PC-9 (cell line): ENCODE results near the gene WWC2. TPM values are rescaled to one million over a fixed set of nuclear protein-coding genes. Genes with fewer than 3 reads are reported as not detected.
A peak's percentile ranks its signal among the peaks of the same experiment; 100 is the strongest.

ENCODE experiments used
- BruUV-seq: library from RNA; stranded (reverse); fragments of 400-500 nt; replicated peaks from 2 replicates; lab custom pipeline; 2021; lab: Mats Ljungman, UMichigan
- CTCF ChIA-PET: fragments of 300-600 bp; sonication (Branson Sonifier 250); formaldehyde crosslinking; loops from one replicate; lab custom pipeline; 2022; ENCODE audit warnings: antibody characterized with exemption; lab: Charles Lee
- POLR2A ChIA-PET: fragments of 300-600 bp; sonication (Branson Sonifier 250); formaldehyde crosslinking; loops from one replicate; lab custom pipeline; 2022; ENCODE audit warnings: antibody characterized with exemption; ENCODE audit not compliant: unreplicated experiment; lab: Charles Lee
- DNase-seq, 2 experiments: peaks; one replicate each; pipeline versions ENCODE4 v3.0.0 to v3.0.0-alpha.2; 2015 to 2022; ENCODE audit warnings: mixed read lengths in 1 of 2
- H2AFZ ChIP-seq: fragments of 200-600 bp; sonication (generic); 2 replicates; pipeline ENCODE4 v1.8.1; 2017; ENCODE audit warnings: antibody characterized with exemption
- H3F3A ChIP-seq: fragments of 200-600 bp; sonication (generic); 2 replicates; pipeline ENCODE4 v1.8.1; 2017; ENCODE audit warnings: antibody characterized with exemption, mild to moderate bottlenecking, low read depth; ENCODE audit not compliant: insufficient read depth
- H3K27ac ChIP-seq: fragments of 200-600 bp; sonication (generic); 2 replicates; pipeline ENCODE4 v1.6.1; 2016; ENCODE audit warnings: mixed run types
- H3K27me3 ChIP-seq: fragments of 200-600 bp; sonication (generic); 2 replicates; pipeline ENCODE4 v1.6.1; 2016; ENCODE audit warnings: low read depth, mixed run types; ENCODE audit not compliant: insufficient read depth
- H3K36me3 ChIP-seq: fragments of 200-600 bp; sonication (generic); 2 replicates; pipeline ENCODE4 v1.6.1; 2016; ENCODE audit warnings: low read depth, mixed run types
- H3K4me1 ChIP-seq: fragments of 200-600 bp; sonication (generic); replicated peaks from 2 replicates; pipeline ENCODE4 v1.6.1; 2016; ENCODE audit warnings: mixed run types; ENCODE audit not compliant: insufficient read depth
- H3K4me2 ChIP-seq: fragments of 200-600 bp; sonication (generic); 2 replicates; pipeline ENCODE4 v1.6.1; 2017; ENCODE audit warnings: mixed run types
- H3K4me3 ChIP-seq: fragments of 200-600 bp; sonication (generic); 2 replicates; pipeline ENCODE4 v1.6.1; 2016; ENCODE audit warnings: mixed run types
- H3K79me2 ChIP-seq: fragments of 200-600 bp; sonication (generic); 2 replicates; pipeline ENCODE4 v1.6.1; 2017; ENCODE audit warnings: low read depth, mixed run types
- H3K9me2 ChIP-seq: fragments of 200-600 bp; sonication (generic); 2 replicates; pipeline ENCODE4 v1.8.1; 2017; ENCODE audit warnings: mild to moderate bottlenecking; ENCODE audit not compliant: insufficient read depth
- H3K9me3 ChIP-seq: fragments of 200-600 bp; sonication (generic); 2 replicates; pipeline ENCODE4 v1.8.1; 2016; ENCODE audit warnings: low read depth; ENCODE audit not compliant: insufficient read depth
- H4K20me1 ChIP-seq: fragments of 200-600 bp; sonication (generic); 2 replicates; pipeline ENCODE4 v1.8.1; 2017; ENCODE audit not compliant: insufficient read depth
- CTCF ChIP-seq: fragments of 200-600 bp; sonication (generic); conservative IDR thresholded peaks from 2 replicates; pipeline ENCODE4 v1.6.1; 2017; ENCODE audit warnings: mixed run types, antibody characterized with exemption, mild to moderate bottlenecking, moderate library complexity
- EZH2 ChIP-seq: fragments of 200-600 bp; sonication (generic); IDR thresholded peaks from 2 replicates; pipeline ENCODE4 v1.8.0; 2017; ENCODE audit warnings: antibody characterized with exemption, low read depth
- intact Hi-C: fragments of 100-400 bp; cut with micrococcal nuclease; formaldehyde crosslinking; loops from one replicate; pipeline ENCODE4 v1.10.0; 2022; ENCODE audit not compliant: unreplicated experiment
- total RNA-seq: library from RNA; stranded (reverse); gene quantifications from 2 replicates; pipeline ENCODE4 v1.2.3, GENCODE V29; 2021

The WWC2 gene
- total RNA-seq, 1 experiment from 2014 or later = 42.3 TPM

GRCh38 chr4:183072176-183072575 lies 26.9 kb upstream of the WWC2 start:
- CTCF ChIA-PET = interaction anchor here (0.7 kb wide), 1 partner anchor 184 kb away, joined by 4 read pairs; no protein-coding TSS in a partner anchor

GRCh38 chr4:183073838-183074145 lies 25.3 kb upstream of the WWC2 start:
- intact Hi-C loops = loop anchor here (1.0 to 10.0 kb wide), 7 partner anchors 25 to 331 kb away; partner anchors contain the start of gene WWC2
- POLR2A ChIA-PET = no interaction called here
- CTCF ChIA-PET = interaction anchor here (0.5 to 1.8 kb wide), 5 partner anchors 49 to 182 kb away, joined by 3 to 13 read pairs (median 3); no protein-coding TSS in a partner anchor
- Histone ChIP-seq H3K79me2 (no peaks in the 10 kb centered on the region), H3F3A (no peaks in the 10 kb centered on the region), H3K36me3 (no peaks in the 10 kb centered on the region), H2AFZ (no peak overlapping the region), H3K27me3 (no peaks in the 10 kb centered on the region), H3K27ac (no peak overlapping the region), H3K9me2 (no peaks in the 10 kb centered on the region; the same call in 1 of the 2 replicates), H4K20me1 (no peaks in the 10 kb centered on the region), H3K4me3 (no peak overlapping the region), H3K4me2 (no peak overlapping the region), H3K4me1 (0 out of 2 replicates have a peak, but pooled peaks cover 8% of the 10 kb centered on the region), H3K9me3 (no peaks in the 10 kb centered on the region)
- no TSS peak for BruUV-seq
- DNase-seq = no peak
- TF ChIP-seq CTCF (peak; percentile 19; the same call in 1 of the 2 replicates), EZH2 (no peak)

More at GRCh38 chr4:183072176-183072575, 26.9 kb upstream of the WWC2 start:
- Histone ChIP-seq H3K36me3 (no peaks in the 10 kb centered on the region), H3F3A (no peaks in the 10 kb centered on the region), H2AFZ (no peak overlapping the region), H4K20me1 (no peaks in the 10 kb centered on the region), H3K4me1 (0 out of 2 replicates have a peak, but pooled peaks cover 8% of the 10 kb centered on the region), H3K27me3 (no peaks in the 10 kb centered on the region), H3K27ac (no peak overlapping the region), H3K79me2 (no peaks in the 10 kb centered on the region), H3K9me2 (no peaks in the 10 kb centered on the region; the same call in 1 of the 2 replicates), H3K9me3 (no peaks in the 10 kb centered on the region), H3K4me2 (no peak overlapping the region), H3K4me3 (no peak overlapping the region)
- intact Hi-C loops = loop anchor here (10.0 kb wide), 1 partner anchor 333 kb away; no protein-coding TSS in a partner anchor
- BruUV-seq = no TSS peak
- TF ChIP-seq CTCF (no peak), EZH2 (no peak)
- DNase-seq = no peak
- POLR2A ChIA-PET = no interaction called here

DNA sequence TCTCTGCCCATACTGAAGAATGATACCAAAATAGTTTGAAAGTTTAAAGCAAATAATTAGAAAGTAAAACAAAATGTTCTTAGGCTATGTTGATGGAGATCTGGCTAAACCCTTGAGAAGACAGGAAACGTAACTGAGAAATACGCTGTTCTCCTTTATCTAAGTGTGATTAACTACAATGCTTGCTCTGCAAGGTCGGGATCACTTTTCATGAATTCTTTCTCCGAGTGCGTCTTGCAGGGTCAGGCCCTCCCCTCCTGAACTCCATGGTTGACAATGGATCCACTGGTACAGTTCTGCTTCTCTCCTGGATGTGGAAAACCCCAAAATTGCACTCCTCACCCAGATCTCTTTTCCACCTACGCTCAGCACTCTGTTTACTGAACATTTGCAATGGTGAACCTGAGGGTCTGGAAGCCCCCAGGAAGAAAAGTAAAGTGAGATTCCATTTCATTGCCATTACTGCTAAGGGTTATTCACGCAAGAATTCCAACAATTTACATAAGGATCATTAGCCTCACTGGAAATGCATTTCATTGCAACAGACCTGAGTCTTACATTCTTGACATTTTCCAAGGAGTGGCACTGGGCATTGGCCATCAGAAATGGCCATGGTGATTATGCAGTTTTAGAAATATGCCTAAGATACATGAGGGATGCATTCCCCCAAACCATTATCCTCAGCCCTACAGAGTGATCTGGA lies 24.6 kb upstream of the WWC2 start:
- H3K4me3 ChIP-seq = no peak overlapping the region
- no peaks in the 10 kb centered on the region for H3K79me2 ChIP-seq
- no peak overlapping the region for H3K27ac ChIP-seq
- H3K27me3 ChIP-seq = no peaks in the 10 kb centered on the region
- peak in 1 of 2 experiments; percentile 68 for DNase-seq
- H3K4me2 ChIP-seq = no peak overlapping the region; the same call in 1 of the 2 replicates
- intact Hi-C loops = loop anchor here (2.0 to 10.0 kb wide), 2 partner anchors 24 to 330 kb away; partner anchors contain the start of gene WWC2
- H4K20me1 ChIP-seq = no peaks in the 10 kb centered on the region
- BruUV-seq = no TSS peak
- no peaks in the 10 kb centered on the region; the same call in 1 of the 2 replicates for H3K9me2 ChIP-seq
- no peaks in the 10 kb centered on the region for H3K9me3 ChIP-seq
- H3F3A ChIP-seq = no peaks in the 10 kb centered on the region
- H2AFZ ChIP-seq = no peak overlapping the region
- ChIA-PET POLR2A (no interaction called here), CTCF (interaction anchor here (0.6 to 1.8 kb wide), 5 partner anchors 24 to 182 kb away, joined by 3 to 13 read pairs (median 11); no protein-coding TSS in a partner anchor)
- H3K36me3 ChIP-seq = no peaks in the 10 kb centered on the region
- H3K4me1 ChIP-seq = 0 out of 2 replicates have a peak, but pooled peaks cover 8% of the 10 kb centered on the region
- TF ChIP-seq EZH2 (no peak), CTCF (no peak)
